Colonic mucosa (tissue), 4 donors: Measurements from ENCODE around the gene RNF148. TPM values are rescaled to one million over a fixed set of nuclear protein-coding genes. Genes with fewer than 3 reads are reported as not detected.

Experiments used
- DNase-seq: peaks from one replicate; pipeline ENCODE4 v3.0.0-alpha.2; 2020
- H3K27ac ChIP-seq: fragments of 200-600 bp; one replicate; pipeline ENCODE4 v1.8.0; 2021
- H3K27me3 ChIP-seq: fragments of 200-600 bp; one replicate; pipeline ENCODE4 v1.8.0; 2021
- H3K36me3 ChIP-seq: fragments of 200-600 bp; one replicate; pipeline ENCODE4 v1.8.0; 2021
- H3K4me1 ChIP-seq: fragments of 200-600 bp; one replicate; pipeline ENCODE4 v1.8.0; 2021; ENCODE audit warnings: mild to moderate bottlenecking
- H3K4me3 ChIP-seq: fragments of 200-600 bp; one replicate; pipeline ENCODE4 v1.8.0; 2021
- H3K9ac ChIP-seq, 2 donors: one replicate each; pipeline ENCODE4 v1.7.0; 2013; ENCODE audit warnings: control low read depth in 2 of 2, low read depth in 2 of 2, low read length in 2 of 2
- H3K9me3 ChIP-seq: fragments of 200-600 bp; one replicate; pipeline ENCODE4 v1.8.0; 2021
- intact Hi-C: fragments of 100-400 bp; cut with DNase I; formaldehyde crosslinking; loops from one replicate; pipeline ENCODE4 v1.14.1; 2022
- total RNA-seq, 2 donors: library from RNA; stranded (reverse); fragmentation: NEBNext Ultra II Directional in 1 of 2; extraction: Animal tissue kit (Norgen Biotek cat#: 25700) in 1 of 2; gene quantifications; one replicate each; pipeline ENCODE4 v1.2.1, GENCODE V29; 2021
- TF ChIP-seq, protein P1 (sequence below): fragments of 200-600 bp; IDR thresholded peaks from one replicate; pipeline ENCODE4 v1.8.0; 2022; ENCODE audit warnings: antibody characterized with exemption, mild to moderate bottlenecking
- donor health status: healthy.
- donor health status: DM: no; HTN: no; CAD: no.
- donor health status: DM: no; HTN: no; CAD: no.

RNF148 gene
- total RNA-seq, 2 donors from 2014 or later = 0.50 to 0.57 TPM

DNA sequence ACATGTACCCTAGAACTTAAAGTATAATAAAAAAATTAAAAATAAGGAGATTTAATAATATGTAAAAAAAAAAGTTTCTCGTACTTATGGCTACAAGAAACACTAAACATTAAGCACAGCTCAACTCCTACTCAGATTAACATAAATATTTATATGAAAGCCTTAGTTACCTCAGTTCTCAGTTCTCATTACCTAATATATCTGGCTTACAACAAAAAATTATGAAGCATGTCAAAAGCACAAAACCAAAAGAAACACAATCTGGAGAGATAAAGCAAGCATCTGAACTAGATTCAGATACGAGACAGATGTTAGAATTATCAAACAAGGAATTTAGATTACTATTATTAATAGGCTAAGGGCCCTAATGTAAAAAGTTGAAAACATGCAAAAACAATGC lies 43.9 kb downstream of the RNF148 start:
- TF ChIP-seq, protein P1, sequence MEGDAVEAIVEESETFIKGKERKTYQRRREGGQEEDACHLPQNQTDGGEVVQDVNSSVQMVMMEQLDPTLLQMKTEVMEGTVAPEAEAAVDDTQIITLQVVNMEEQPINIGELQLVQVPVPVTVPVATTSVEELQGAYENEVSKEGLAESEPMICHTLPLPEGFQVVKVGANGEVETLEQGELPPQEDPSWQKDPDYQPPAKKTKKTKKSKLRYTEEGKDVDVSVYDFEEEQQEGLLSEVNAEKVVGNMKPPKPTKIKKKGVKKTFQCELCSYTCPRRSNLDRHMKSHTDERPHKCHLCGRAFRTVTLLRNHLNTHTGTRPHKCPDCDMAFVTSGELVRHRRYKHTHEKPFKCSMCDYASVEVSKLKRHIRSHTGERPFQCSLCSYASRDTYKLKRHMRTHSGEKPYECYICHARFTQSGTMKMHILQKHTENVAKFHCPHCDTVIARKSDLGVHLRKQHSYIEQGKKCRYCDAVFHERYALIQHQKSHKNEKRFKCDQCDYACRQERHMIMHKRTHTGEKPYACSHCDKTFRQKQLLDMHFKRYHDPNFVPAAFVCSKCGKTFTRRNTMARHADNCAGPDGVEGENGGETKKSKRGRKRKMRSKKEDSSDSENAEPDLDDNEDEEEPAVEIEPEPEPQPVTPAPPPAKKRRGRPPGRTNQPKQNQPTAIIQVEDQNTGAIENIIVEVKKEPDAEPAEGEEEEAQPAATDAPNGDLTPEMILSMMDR = no peak
- Histone ChIP-seq H3K27ac (no peak overlapping the region), H3K36me3 (no peaks in the 10 kb centered on the region), H3K27me3 (no peaks in the 10 kb centered on the region), H3K4me3 (no peak overlapping the region), H3K9ac (no peak overlapping the region), H3K9me3 (no peaks in the 10 kb centered on the region), H3K4me1 (no peaks in the 10 kb centered on the region)
- intact Hi-C loops = no loop called here
- no peak for DNase-seq

GRCh38 chr7:122653685-122654084 lies 49.0 kb downstream of the RNF148 start:
- Histone ChIP-seq H3K4me1 (no peaks in the 10 kb centered on the region), H3K36me3 (no peaks in the 10 kb centered on the region), H3K4me3 (no peak overlapping the region), H3K9ac (no peak overlapping the region), H3K9me3 (no peaks in the 10 kb centered on the region), H3K27ac (no peak overlapping the region), H3K27me3 (no peaks in the 10 kb centered on the region)
- DNase-seq = no peak
- TF ChIP-seq, protein P1 = no peak
- intact Hi-C loops = no loop called here

GRCh38 chr7:122652876-122653275 lies 49.8 kb downstream of the RNF148 start:
- intact Hi-C loops = no loop called here
- no peaks in the 10 kb centered on the region for H3K4me1 ChIP-seq
- TF ChIP-seq, protein P1 = no peak
- no peak for DNase-seq
- H3K27me3 ChIP-seq = no peaks in the 10 kb centered on the region
- H3K27ac ChIP-seq = no peak overlapping the region
- no peaks in the 10 kb centered on the region for H3K9me3 ChIP-seq
- H3K36me3 ChIP-seq = no peaks in the 10 kb centered on the region
- H3K4me3 ChIP-seq = no peak overlapping the region
- no peak overlapping the region for H3K9ac ChIP-seq

Other genes with a start within 250 kb of the RNF148 start
- gene RNF133, start 3.8 kb downstream of the RNF148 start, total RNA-seq = under 1 TPM; 0.32 to 0.40 TPM
- gene CADPS2, start 183.5 kb upstream of the RNF148 start, total RNA-seq = 10 to 100 TPM; 13.6 to 15.2 TPM